K562 (cell line): ENCODE results near the gene EIF3K. TPM values are rescaled to one million over a fixed set of nuclear protein-coding genes. Genes with fewer than 3 reads are reported as not detected.

ENCODE experiments used
- ATAC-seq: fragments of 200-7000 bp; cut with Tn5 transposase; 3 replicates; pipeline ENCODE4 v1.9.1; 2020; ENCODE audit warnings: moderate library complexity
- BruUV-seq: library from RNA; stranded (reverse); fragments of 400-500 nt; replicated peaks from 2 replicates; lab custom pipeline; 2021; lab: Mats Ljungman, UMichigan
- CTCF ChIA-PET: fragments of 300-600 bp; formaldehyde crosslinking; extraction: SDS; loops from one replicate; lab custom pipeline; 2021; ENCODE audit warnings: low intra/inter-chr PET ratio; lab: Yijun Ruan, JAX
- POLR2A ChIA-PET: fragments of 300-600, 350-650 bp; sonication (Branson Sonifier 250); formaldehyde crosslinking; extraction: SDS; loops from one replicate; lab custom pipeline; 2021; ENCODE audit warnings: antibody characterized with exemption, inconsistent platforms; lab: Yijun Ruan, JAX
- DNase-seq, 4 experiments: peaks; one replicate each; pipeline versions ENCODE4 v3.0.0 to v3.0.0-alpha.2; 2011 to 2018; ENCODE audit warnings: low spot score in 3 of 4, mixed read lengths in 3 of 4; ENCODE audit errors: extremely low read depth in 1 of 4
- FAIRE-seq: peaks from 2 replicates; lab custom pipeline; 2011; peaks lifted over from hg19 to GRCh38; lab: Jason Lieb, UNC
- H2AFZ ChIP-seq: 2 replicates; pipeline ENCODE4 v1.6.0; 2011; ENCODE audit warnings: low read depth, low read length, control low read depth, inconsistent platforms
- H3K27ac ChIP-seq: fragments of 200-600 bp; 3 replicates; pipeline ENCODE4 v1.8.0; 2011; ENCODE audit warnings: low read depth, mild to moderate bottlenecking, control low read depth, inconsistent platforms, low read length, moderate library complexity, mixed read lengths; ENCODE audit errors: extremely low read depth
- H3K27me3 ChIP-seq, 2 experiments: fragments of 300-600 bp in 1 of 2; 2 replicates in 1 of 2; 3 replicates in 1 of 2; pipeline versions ENCODE4 v1.6.0 to v1.8.0; 2011; ENCODE audit warnings: inconsistent platforms in 2 of 2, low read length in 2 of 2, mild to moderate bottlenecking in 1 of 2, mixed read lengths in 1 of 2, moderate library complexity in 1 of 2; ENCODE audit not compliant: control insufficient read depth in 2 of 2, insufficient read depth in 2 of 2
- H3K36me3 ChIP-seq: fragments of 300-600 bp; 3 replicates; pipeline ENCODE4 v1.8.0; 2011; ENCODE audit warnings: mild to moderate bottlenecking, low read length, inconsistent platforms; ENCODE audit not compliant: control insufficient read depth, insufficient read depth
- H3K4me1 ChIP-seq, 2 experiments: fragments of 200-600 bp in 1 of 2; replicated peaks in 1 of 2; 2 replicates in 1 of 2; 3 replicates in 1 of 2; pipeline versions ENCODE4 v1.5.1 to v1.8.0; 2011; ENCODE audit warnings: inconsistent platforms in 2 of 2, low read length in 2 of 2, mild to moderate bottlenecking in 1 of 2, mixed read lengths in 1 of 2, moderate library complexity in 1 of 2; ENCODE audit not compliant: control insufficient read depth in 2 of 2, insufficient read depth in 2 of 2
- H3K4me2 ChIP-seq: 2 replicates; pipeline ENCODE4 v1.6.1; 2011; ENCODE audit warnings: low read length, control low read depth, inconsistent platforms, mixed read lengths; ENCODE audit not compliant: insufficient read depth
- H3K4me3 ChIP-seq: fragments of 200-600 bp; sonication (generic), shearing (Covaris generic); 2 replicates; pipeline ENCODE4 v1.5.1; 2016; ENCODE audit warnings: control low read depth, inconsistent platforms
- H3K79me2 ChIP-seq: fragments of 200-600 bp; 3 replicates; pipeline ENCODE4 v1.8.0; 2011; ENCODE audit warnings: low read length, inconsistent platforms; ENCODE audit not compliant: control insufficient read depth, insufficient read depth
- H3K9ac ChIP-seq, 2 experiments: 2 replicates each; pipeline versions ENCODE4 v1.6.0 to v1.6.1; 2011; ENCODE audit warnings: low read depth in 2 of 2, low read length in 2 of 2, control low read depth in 1 of 2, inconsistent platforms in 1 of 2, mild to moderate bottlenecking in 1 of 2, mixed read lengths in 1 of 2; ENCODE audit not compliant: insufficient read depth in 1 of 2
- H3K9me1 ChIP-seq: one replicate; pipeline ENCODE4 v1.6.0; 2011; ENCODE audit warnings: inconsistent platforms, mild to moderate bottlenecking, low read length, moderate library complexity; ENCODE audit not compliant: control insufficient read depth, insufficient read depth
- H3K9me3 ChIP-seq: replicated peaks from 2 replicates; pipeline ENCODE4 v1.5.1; 2011; ENCODE audit warnings: low read depth, low read length, inconsistent platforms; ENCODE audit not compliant: control insufficient read depth, insufficient read depth
- H4K20me1 ChIP-seq: replicated peaks from 2 replicates; pipeline ENCODE4 v1.6.1; 2011; ENCODE audit warnings: low read length, inconsistent platforms, mixed read lengths; ENCODE audit not compliant: control insufficient read depth, insufficient read depth
- CREB1 ChIP-seq, 2 experiments: sonication (generic) in 1 of 2; formaldehyde crosslinking in 1 of 2; IDR thresholded peaks; 2 replicates each; pipeline versions ENCODE4 v1.6.1 to v1.8.0; 2012 to 2022; ENCODE audit warnings: inconsistent platforms in 1 of 2, mild to moderate bottlenecking in 1 of 2, missing genetic modification reagents in 1 of 2, moderate library complexity in 1 of 2
- FOXP1 ChIP-seq: sonication (generic); formaldehyde crosslinking; IDR thresholded peaks from 2 replicates; pipeline ENCODE4 v1.8.0; 2022; ENCODE audit warnings: mild to moderate bottlenecking, missing genetic modification reagents
- HDAC3 ChIP-seq: fragments of 450-650 bp; IDR thresholded peaks from 2 replicates; pipeline ENCODE4 v1.6.1; 2018; ENCODE audit warnings: borderline replicate concordance, mild to moderate bottlenecking, moderate library complexity; ENCODE audit not compliant: partially characterized antibody
- NFATC3 ChIP-seq: fragments of 450-650 bp; IDR thresholded peaks from 2 replicates; pipeline ENCODE4 v1.6.1; 2017; ENCODE audit warnings: mild to moderate bottlenecking
- NKRF ChIP-seq: fragments of 450-650 bp; IDR thresholded peaks from 2 replicates; pipeline ENCODE4 v1.6.1; 2016; ENCODE audit warnings: borderline replicate concordance
- NR1H2 ChIP-seq: sonication (generic); formaldehyde crosslinking; IDR thresholded peaks from 2 replicates; pipeline ENCODE4 v1.4.0; 2020; ENCODE audit warnings: mild to moderate bottlenecking, missing genetic modification reagents
- PTRF ChIP-seq: fragments of 450-650 bp; IDR thresholded peaks from 2 replicates; pipeline ENCODE4 v1.6.1; 2016; ENCODE audit warnings: mild to moderate bottlenecking, missing genetic modification characterization, missing compliant biosample characterization
- USF2 ChIP-seq: sonication (generic); formaldehyde crosslinking; IDR thresholded peaks from 2 replicates; pipeline ENCODE4 v1.5.0; 2020; ENCODE audit warnings: missing genetic modification reagents
- ZNF644 ChIP-seq: fragments of 200-800 bp; sonication (Bioruptor generic); IDR thresholded peaks from 2 replicates; pipeline ENCODE4 v1.6.1; 2016; ENCODE audit warnings: low read depth, missing genetic modification characterization, missing compliant biosample characterization
- WGBS: fragments of 100-300 bp; shearing (Covaris generic); methylation state at CpG from one replicate; pipeline ENCODE4 v1.1.6; 2016; ENCODE audit warnings: low coverage, mixed read lengths; ENCODE audit not compliant: insufficient coverage; ENCODE audit errors: missing lambda C conversion rate; 5-methylcytosine and 5-hydroxymethylcytosine counted together
- in situ Hi-C: fragments of 300-500 bp; cut with MboI; formaldehyde crosslinking; loops from 4 replicates; pipeline ENCODE4 v1.15.0; 2018; ENCODE audit warnings: inconsistent platforms, mixed read lengths
- intact Hi-C: fragments of 100-400 bp; cut with micrococcal nuclease; formaldehyde crosslinking; loops from 2 replicates; pipeline ENCODE4 v1.14.2; 2022
- polyA plus RNA-seq, 8 experiments: library from polyadenylated mRNA; depleted of rRNA in 4 of 8; stranded (reverse) in 5 of 8; unstranded in 3 of 8; fragments of >200 nt; fragmentation: Nextera tagmentation in 2 of 8; fragmentation: Illumina TruSeq in 1 of 8; extraction: Ambion mirVana in 2 of 8; extraction: Trizol in 1 of 8; gene quantifications; 2 replicates each; pipeline versions ENCODE4 v1.2.1 to v1.2.3, GENCODE V29; 2011 to 2014; ENCODE audit warnings: inconsistent platforms in 1 of 8, missing spikeins in 1 of 8
- total RNA-seq, 7 experiments: library from RNA; depleted of rRNA in 6 of 7; stranded (reverse); fragments of >200 nt in 6 of 7; fragmentation: Illumina TruSeq in 2 of 7; extraction: Trizol in 2 of 7; gene quantifications; 2 replicates each; pipeline versions ENCODE4 v1.2.1 to v1.2.3, GENCODE V29; 2011 to 2021; ENCODE audit warnings: low replicate concordance in 1 of 7

Gene EIF3K
- total and polyA plus RNA-seq, 9 of the 15 experiments (the other 6 are each of a cell fraction or from before 2014, with no cell fraction given), result 387 to 1,827 (median 733) TPM

GRCh38 chr19:38644719-38645118 lies 25.7 kb downstream of the EIF3K start:
- no peak overlapping the region for H3K27ac ChIP-seq
- BruUV-seq, result no TSS peak
- TF ChIP-seq NFATC3 (no peak), PTRF (tag) (no peak), HDAC3 (no peak)
- in situ Hi-C loops (no loop called here), intact Hi-C loops (no loop called here)
- peaks cover 23% of the 10 kb centered on the region for H3K79me2 ChIP-seq
- ATAC-seq, result no peak
- WGBS, result 70% methylated on average over 4 of the region's 8 CpGs
- H3K27me3 ChIP-seq, result no peaks in the 10 kb centered on the region
- peaks cover 5 to 21% of the 10 kb centered on the region in 2 experiments; a peak in 4 of 5 replicates for H3K4me1 ChIP-seq
- no peaks in the 10 kb centered on the region for H3K9me1 ChIP-seq
- no peak overlapping the region for H3K4me3 ChIP-seq
- ChIA-PET POLR2A (interaction anchor here (0.6 to 1.4 kb wide), 3 partner anchors 10 to 264 kb away, joined by 3 to 5 read pairs (median 4); no protein-coding TSS in a partner anchor), CTCF (no interaction called here)
- H3K4me2 ChIP-seq, result no peak overlapping the region
- no peak for DNase-seq
- no peak overlapping the region; a peak in 1 of 4 replicates for H3K9ac ChIP-seq
- peaks cover 3% of the 10 kb centered on the region; the same call in 2 of the 3 replicates for H3K36me3 ChIP-seq
- H4K20me1 ChIP-seq, result peaks cover 13% of the 10 kb centered on the region
- no peaks in the 10 kb centered on the region for H3K9me3 ChIP-seq
- FAIRE-seq, result no peak
- H2AFZ ChIP-seq, result no peak overlapping the region

- Histone ChIP-seq H4K20me1 (peaks cover 29% of the 10 kb centered on the region), H2AFZ (peak within 1 kb of the TSS; percentile 91)
- in situ Hi-C loops, result no loop called here
- no peak for TF ChIP-seq NR1H2 (CRISPR knock-in tag)
- TF ChIP-seq FOXP1 (CRISPR knock-in tag), result no peak; the same call in 1 of the 2 replicates
- peak; percentile 77 for TF ChIP-seq ZNF644 (tag)
- no peak for TF ChIP-seq CREB1 (IDR thresholded peaks at IDR 0.05)
- peak; percentile 71 for TF ChIP-seq CREB1 (CRISPR knock-in tag; IDR thresholded peaks at IDR 0.05)
- peak; percentile 65 for TF ChIP-seq NKRF
- TF ChIP-seq USF2, result no peak
Observed at GRCh38 chr19:38647368-38647965, 28.5 kb downstream of the EIF3K start, which contains the start of gene ACTN4. Gene ACTN4 (plus strand): TSS chr19:38647649. CDS start chr19:38647746, 97 bp downstream.

More at GRCh38 chr19:38647368-38647965, 28.5 kb downstream of the EIF3K start, which contains the start of gene ACTN4:
- FAIRE-seq (peak; percentile 92), ATAC-seq (peak; percentile 88), DNase-seq (peak; percentile 97 to 99 (median 98))
- intact Hi-C loops, result loop anchor here (1.0 kb wide), 1 partner anchor 10 kb away; no protein-coding TSS in a partner anchor
- Histone ChIP-seq H3K79me2 (peaks cover 51% of the 10 kb centered on the region), H3K4me2 (peak within 1 kb of the TSS; percentile 94), H3K4me1 (peaks cover 27 to 34% of the 10 kb centered on the region in 2 experiments; a peak in 4 of 5 replicates), H3K9me1 (no peaks in the 10 kb centered on the region), H3K9ac (peak within 1 kb of the TSS; percentile 89 to 97), H3K9me3 (no peaks in the 10 kb centered on the region), H3K27ac (peak within 1 kb of the TSS; percentile 83), H3K4me3 (peak within 1 kb of the TSS; percentile 99), H3K27me3 (no peaks in the 10 kb centered on the region), H3K36me3 (peaks cover 12% of the 10 kb centered on the region; the same call in 2 of the 3 replicates)
- ChIA-PET CTCF (no interaction called here), POLR2A (interaction anchor here (0.5 to 3.8 kb wide), 9 partner anchors 11 to 99 kb away, joined by 3 to 17 read pairs (median 3); partner anchors contain the start of gene EIF3K)
- BruUV-seq, result no TSS peak
- under 1% methylated on average over 57 of the region's 77 CpGs for WGBS
